Measurements from ENCODE around the gene DENND1A.

The DENND1A gene

GRCh38 chr9:123725389-123725788 is 204.5 kb downstream of the DENND1A start:
- DNase-seq (ENCODE audit: low read depth in 2 of 2), result peak in 1 of 2 experiments; percentile 17

- DNase-seq (ENCODE audit: low read depth in 2 of 2), result no peak
These were observed 205.6 kb downstream of the DENND1A start for GRCh38 chr9:123724211-123724796.

DNA sequence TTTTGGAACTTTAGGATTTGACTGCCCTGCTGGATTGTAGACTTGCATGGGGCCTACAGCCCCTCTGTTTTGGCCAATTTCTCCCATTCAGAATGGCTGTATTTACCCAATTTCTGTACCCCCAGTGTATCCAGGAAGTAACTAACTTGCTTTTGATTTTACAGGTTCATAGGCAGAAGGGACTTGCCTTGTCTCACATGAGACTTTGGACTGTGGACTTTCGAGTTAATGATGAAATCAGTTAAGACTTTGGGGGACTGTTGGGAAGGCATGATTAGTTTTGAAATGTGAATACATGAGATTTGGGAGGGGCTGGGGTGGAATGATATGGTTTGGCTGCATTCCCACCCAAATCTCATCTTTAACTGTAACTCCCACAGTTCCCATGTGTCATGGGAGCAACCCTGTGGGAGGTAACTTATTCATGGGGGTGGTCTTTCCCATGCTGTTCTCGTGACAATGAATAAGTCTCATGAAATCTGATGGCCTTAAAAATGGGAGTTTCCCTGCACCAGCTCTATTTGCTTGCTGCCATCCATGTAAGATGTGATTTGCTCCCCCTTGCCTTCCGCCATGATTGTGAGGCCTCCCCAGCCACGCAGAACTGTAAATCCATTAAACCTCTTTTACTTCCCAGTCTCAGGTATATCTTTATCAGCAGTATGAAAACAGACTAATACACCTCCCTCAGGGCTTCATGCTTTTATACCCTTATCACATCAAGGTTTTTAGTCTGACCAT is 206.6 kb downstream of the DENND1A start:
- DNase-seq (ENCODE audit: low read depth in 2 of 2), result no peak

- no peak for DNase-seq (ENCODE audit: low read depth in 2 of 2)
These were observed 207.5 kb downstream of the DENND1A start for GRCh38 chr9:123722378-123722777.

DNA sequence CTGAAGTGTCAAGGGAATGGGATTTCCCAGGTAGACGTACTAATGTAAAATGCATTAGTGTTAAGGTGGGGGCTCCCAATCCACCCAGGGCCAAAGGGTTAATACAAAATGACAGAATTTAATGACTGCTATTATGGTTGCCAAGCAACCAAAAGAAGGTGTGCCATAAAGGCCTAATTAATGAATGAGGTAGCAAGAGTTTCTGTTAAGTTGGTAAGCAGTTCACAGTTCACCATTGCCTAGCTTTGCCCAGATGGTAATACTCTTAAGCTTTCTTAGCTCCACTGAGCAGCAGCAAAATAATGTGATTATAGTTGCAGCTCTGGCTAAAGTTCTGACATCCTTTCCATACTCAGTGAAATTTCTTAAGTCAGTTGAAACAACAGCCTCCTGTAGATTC is 211.7 kb downstream of the DENND1A start:
- DNase-seq (ENCODE audit: low read depth in 2 of 2), result no peak

GRCh38 chr9:123717581-123718175 is 212.2 kb downstream of the DENND1A start:
- no peak for DNase-seq (ENCODE audit: low read depth in 2 of 2)

- DNase-seq (ENCODE audit: low read depth in 2 of 2), result no peak
These were observed 213.5 kb downstream of the DENND1A start for GRCh38 chr9:123716339-123716945.

DNA sequence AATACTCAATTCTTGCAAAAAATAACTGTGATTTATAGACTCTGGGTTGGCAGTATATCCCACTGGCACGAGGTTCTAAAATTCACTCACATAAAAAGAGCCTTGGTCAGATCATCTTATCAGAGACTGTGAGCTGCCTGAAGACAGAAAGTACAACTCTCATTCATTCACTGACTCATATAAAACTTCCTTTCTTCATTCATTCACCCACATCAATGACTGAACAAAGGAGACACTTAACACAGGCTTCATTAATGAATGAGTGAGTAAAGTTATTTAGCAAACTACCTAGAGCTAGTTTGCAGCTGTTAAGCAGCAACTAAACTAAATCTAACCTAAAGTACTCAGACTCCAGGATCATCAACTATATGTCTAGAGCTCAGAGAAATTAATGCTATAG is 214.7 kb downstream of the DENND1A start:
- no peak for DNase-seq (ENCODE audit: low read depth in 2 of 2)

GRCh38 chr9:123713282-123713681 is 216.6 kb downstream of the DENND1A start:
- DNase-seq (ENCODE audit: low read depth in 2 of 2), result no peak

- DNase-seq (ENCODE audit: low read depth in 2 of 2), result no peak
These were observed 217.5 kb downstream of the DENND1A start for GRCh38 chr9:123712399-123712798.

DNA sequence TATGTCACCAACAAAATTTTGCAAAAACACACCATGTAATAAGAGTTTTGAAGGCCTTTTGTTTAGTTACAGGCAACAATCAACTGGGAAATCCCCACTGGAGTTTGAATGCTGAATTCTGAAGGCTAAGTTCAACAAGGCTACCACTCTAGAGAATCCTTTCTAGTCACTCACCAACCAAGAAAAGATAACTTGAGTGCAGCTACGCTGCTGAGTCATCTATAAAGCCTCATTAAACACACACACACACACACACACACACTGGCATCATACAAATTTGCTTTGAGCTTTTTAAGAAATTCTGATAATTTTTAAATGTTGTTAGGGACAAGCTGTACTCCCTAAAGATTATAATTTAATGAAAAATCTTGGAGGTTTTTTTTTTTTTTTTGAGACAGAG is 219.6 kb downstream of the DENND1A start:
- DNase-seq (ENCODE audit: low read depth in 2 of 2), result peak; percentile 43 to 57

- DNase-seq (ENCODE audit: low read depth in 2 of 2), result no peak
These were observed 227.4 kb downstream of the DENND1A start for GRCh38 chr9:123702483-123702882.

- no peak for DNase-seq (ENCODE audit: low read depth in 2 of 2)
These were observed 232.2 kb downstream of the DENND1A start for GRCh38 chr9:123697686-123698085.

DNA sequence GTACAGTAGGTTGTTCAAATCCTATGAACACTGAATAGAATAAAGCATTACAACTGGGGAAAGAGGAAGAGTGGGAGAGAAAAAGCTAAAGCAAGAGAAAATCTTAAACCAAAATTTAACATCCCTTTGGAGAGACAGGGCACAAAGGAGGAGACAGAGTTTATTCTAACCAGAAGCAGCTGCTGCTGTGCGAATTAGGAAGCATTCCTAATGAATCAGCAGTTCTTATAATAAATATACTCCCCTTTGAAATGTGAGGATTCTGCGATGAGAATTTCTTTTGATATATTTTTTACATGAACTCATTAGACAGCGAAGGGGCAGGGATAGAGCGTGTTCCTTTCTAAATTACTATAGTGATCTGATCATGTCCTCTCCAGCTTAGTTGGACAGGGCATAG is 233.4 kb downstream of the DENND1A start:
- peak in 1 of 2 experiments; percentile 17 for DNase-seq (ENCODE audit: low read depth in 2 of 2)

DNA sequence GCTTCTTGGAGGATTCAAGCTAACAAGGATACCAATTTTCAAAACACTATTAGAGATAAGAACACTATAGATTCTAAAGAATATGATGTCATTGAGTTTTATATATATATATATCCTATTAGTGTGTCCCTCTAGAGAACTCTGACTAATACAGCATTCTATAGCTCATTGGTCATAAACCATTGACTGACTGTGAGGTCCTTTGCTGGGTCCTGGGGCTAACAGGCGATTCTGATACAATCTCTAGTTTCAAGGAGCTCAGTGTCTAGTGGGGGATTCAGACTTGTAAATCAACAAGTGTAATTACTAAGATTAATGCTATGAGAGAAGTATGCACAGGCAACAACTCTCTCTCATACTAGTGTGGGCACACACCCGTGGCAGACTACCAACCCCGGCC is 234.5 kb downstream of the DENND1A start:
- DNase-seq (ENCODE audit: low read depth in 2 of 2), result no peak

DNA sequence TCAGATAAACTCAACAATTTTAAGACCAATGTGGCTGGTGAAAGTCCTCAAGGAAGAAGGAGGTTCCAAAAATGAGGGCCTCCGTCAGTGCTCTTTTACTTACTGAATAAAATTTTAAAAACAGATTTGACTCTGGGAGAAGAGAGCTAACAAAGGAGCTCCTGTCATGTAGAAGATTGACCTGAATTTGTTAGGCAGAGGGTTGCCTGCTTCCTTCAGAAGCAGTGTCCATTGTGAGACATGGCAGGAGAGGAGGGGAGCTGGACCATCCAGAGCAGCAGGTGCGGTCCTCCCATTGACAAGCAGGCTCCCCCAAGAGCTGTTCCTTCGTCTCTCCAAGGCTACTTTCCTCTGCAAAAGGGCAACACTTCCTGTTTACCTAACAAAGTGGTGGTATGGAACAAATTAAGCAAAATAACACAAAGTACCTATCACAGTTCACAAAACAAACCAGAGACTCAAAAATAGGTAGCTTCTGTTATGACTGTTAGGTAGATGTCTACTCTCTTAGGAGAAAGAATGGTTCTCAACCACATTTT is 238.1 kb downstream of the DENND1A start:
- DNase-seq (ENCODE audit: low read depth in 2 of 2), result no peak

DNA sequence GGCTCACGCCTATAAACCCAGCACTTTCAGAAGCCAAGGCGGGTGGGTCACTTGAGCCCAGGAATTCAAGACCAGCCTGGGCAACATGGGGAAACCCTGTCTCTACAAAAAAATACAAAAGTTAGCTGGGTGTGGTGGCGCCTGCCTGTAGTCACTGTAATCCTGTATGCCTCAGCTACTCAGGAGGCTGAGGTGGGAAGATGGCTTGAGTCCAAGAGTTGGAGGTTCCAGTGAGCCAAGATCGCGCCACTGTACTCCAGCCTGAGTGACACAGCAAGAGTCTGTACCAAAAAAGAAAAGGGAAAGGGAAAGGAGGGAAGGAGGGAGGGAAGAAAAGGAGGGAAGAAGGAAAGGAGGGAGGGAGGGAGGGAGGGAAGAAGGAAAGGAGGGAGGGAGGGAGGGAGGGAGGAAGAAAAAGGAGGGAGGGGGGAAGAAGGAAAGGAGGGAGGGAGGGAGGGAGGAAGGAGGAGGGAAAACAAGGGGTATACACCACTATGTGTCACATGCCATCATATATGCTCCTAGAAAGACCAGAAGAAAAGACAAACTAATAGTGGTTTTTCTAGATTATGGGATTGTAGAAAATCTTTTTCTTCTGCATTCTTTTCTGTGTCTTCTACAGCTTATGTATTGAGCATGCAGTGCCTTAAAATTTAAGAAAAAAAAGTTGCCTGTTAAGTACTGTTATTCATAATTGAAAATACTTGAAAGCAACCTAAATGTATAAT is 240.1 kb downstream of the DENND1A start:
- no peak for DNase-seq (ENCODE audit: low read depth in 2 of 2)

- no peak for DNase-seq (ENCODE audit: low read depth in 2 of 2)
These were observed 242.6 kb downstream of the DENND1A start for GRCh38 chr9:123687246-123687751.

GRCh38 chr9:123686829-123687192 is 243.1 kb downstream of the DENND1A start:
- DNase-seq (ENCODE audit: low read depth in 2 of 2), result no peak

GRCh38 chr9:123686131-123686828 is 243.6 kb downstream of the DENND1A start:
- DNase-seq (ENCODE audit: low read depth in 2 of 2), result peak in 1 of 2 experiments; percentile 15

GRCh38 chr9:123685489-123686083 is 244.3 kb downstream of the DENND1A start:
- no peak for DNase-seq (ENCODE audit: low read depth in 2 of 2)

All from fibroblast of skin of left biceps (primary cell).